ENCODE results near the gene POC1B. TPM values are rescaled to one million over a fixed set of nuclear protein-coding genes. Genes with fewer than 3 reads are reported as not detected.

Gene POC1B
- total RNA-seq, 2 experiments from 2014 or later: 22.8 to 25.7 TPM

DNA sequence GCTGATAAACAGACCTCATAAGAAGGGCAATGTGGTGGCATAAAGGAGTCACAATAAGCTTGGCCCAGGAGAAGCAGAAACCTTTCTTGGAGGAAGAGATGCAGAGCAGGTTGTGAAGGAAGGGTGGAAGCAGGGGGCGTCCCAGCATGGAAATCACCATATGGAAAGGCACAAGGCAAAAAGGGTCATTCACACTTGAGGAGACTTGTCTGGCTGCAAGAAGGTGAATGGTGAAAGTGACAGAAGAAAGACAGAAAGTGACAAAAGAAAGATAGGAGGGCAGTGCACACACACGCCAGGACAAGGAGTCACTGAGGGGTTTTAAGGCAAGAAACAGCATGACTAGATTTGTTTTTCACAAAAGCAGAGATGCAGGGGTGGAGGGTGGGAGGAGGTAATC is 39.6 kb downstream of the POC1B start:
- Mint-ChIP-seq H3K27ac (no peak overlapping the region), H3K9me3 (no peaks in the 10 kb centered on the region), H3K36me3 (ENCODE audit: low read depth) (peaks cover 20% of the 10 kb centered on the region), H3K4me3 (no peak overlapping the region), H3K27me3 (ENCODE audit: low read depth) (no peaks in the 10 kb centered on the region), H3K4me1 (ENCODE audit: low read depth) (no peaks in the 10 kb centered on the region)
- CTCF ChIA-PET: interaction anchor here (0.6 kb wide), 1 partner anchor 11 kb away, joined by 3 read pairs; no protein-coding TSS in a partner anchor
- intact Hi-C loops (cut with micrococcal nuclease): no loop called here
- no peak for DNase-seq

DNA sequence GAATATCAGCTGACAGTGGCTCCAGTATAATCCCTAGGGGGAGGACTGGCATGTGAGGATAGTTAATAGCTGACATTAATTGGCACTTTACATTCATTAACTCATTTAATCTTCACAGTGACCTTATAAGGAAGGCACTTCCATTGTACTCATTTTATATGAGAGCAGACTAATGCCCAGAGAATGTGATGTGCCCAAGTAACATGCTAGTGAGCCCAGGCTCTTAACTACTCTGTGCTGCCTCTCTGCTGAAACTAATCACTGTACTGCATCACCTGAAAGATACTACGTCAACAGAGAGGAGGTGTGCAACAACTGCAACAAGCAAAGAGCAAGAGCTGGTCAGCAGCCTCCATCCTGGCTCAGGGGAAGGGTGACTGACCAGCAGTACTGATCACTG is 41.4 kb downstream of the POC1B start:
- intact Hi-C loops (cut with micrococcal nuclease): no loop called here
- no peaks in the 10 kb centered on the region for H3K4me1 Mint-ChIP-seq (ENCODE audit: low read depth)
- CTCF ChIA-PET: interaction anchor here (1.0 kb wide), 1 partner anchor 14 kb away, joined by 3 read pairs; no protein-coding TSS in a partner anchor
- no peak overlapping the region for H3K4me3 Mint-ChIP-seq
- H3K27ac Mint-ChIP-seq: no peak overlapping the region
- no peaks in the 10 kb centered on the region for H3K9me3 Mint-ChIP-seq
- DNase-seq: no peak
- H3K36me3 Mint-ChIP-seq (ENCODE audit: low read depth): peaks cover 11% of the 10 kb centered on the region
- no peaks in the 10 kb centered on the region for H3K27me3 Mint-ChIP-seq (ENCODE audit: low read depth)

DNA sequence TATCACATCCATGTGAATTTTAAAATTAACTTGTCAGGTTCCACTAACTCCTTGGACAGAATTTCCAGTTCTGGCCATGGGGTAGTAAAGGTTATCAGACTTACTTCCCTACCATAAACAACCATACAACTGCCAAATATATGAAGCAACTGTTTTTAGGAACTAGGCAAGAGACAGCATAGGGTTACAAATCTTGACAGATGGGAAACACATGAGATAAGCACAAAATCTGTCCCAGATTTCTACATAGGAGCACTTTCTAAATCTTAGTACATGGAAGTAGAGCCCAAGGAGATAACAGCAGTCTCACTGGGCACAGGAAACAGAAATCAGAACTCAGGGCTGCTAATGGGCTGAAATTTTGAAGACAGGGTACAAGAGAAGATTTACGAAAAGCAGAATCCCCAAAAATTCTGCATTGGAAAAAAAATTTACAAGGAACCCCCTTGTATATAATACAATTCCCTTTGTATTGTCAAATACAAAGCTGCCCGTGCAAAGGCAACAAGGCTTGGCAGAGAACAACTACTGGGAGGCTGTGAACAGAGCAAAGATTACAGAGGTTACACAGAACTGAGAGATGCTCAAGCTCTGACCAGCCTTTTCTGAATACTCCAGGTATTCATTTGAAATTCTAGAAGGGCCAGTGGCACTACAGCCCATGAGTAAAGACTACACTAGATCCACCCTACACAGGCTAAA is 44.5 kb downstream of the POC1B start:
- H3K27me3 Mint-ChIP-seq (ENCODE audit: low read depth): no peaks in the 10 kb centered on the region
- H3K36me3 Mint-ChIP-seq (ENCODE audit: low read depth): peaks cover 8% of the 10 kb centered on the region
- intact Hi-C loops (cut with micrococcal nuclease): no loop called here
- H3K9me3 Mint-ChIP-seq: no peaks in the 10 kb centered on the region
- DNase-seq: no peak
- H3K4me3 Mint-ChIP-seq: no peak overlapping the region
- CTCF ChIA-PET: interaction anchor here (0.6 kb wide), 1 partner anchor 124 kb away, joined by 3 read pairs; no protein-coding TSS in a partner anchor
- no peaks in the 10 kb centered on the region for H3K4me1 Mint-ChIP-seq (ENCODE audit: low read depth)
- H3K27ac Mint-ChIP-seq: no peak overlapping the region

DNA sequence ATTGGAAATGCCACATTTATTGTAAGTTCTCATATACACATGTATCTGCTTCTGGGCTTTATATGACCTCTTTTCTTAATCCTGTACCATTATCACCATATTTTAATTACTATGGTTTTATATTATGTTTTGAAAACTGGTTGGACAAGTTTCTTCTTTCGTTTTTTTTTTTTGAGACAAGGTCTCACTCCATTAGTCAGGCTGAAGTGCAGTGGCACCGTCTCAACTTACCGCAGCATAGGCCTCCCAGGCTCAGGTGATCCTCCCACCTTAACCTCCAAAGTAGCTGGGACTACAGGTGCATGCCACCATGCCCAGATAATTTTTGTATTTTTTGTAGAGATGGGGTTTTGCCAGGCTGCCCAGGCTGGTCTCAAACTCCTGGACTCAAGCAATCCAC is 45.9 kb downstream of the POC1B start:
- Mint-ChIP-seq H3K4me1 (ENCODE audit: low read depth) (peaks cover 2% of the 10 kb centered on the region), H3K9me3 (no peaks in the 10 kb centered on the region), H3K36me3 (ENCODE audit: low read depth) (peaks cover 2% of the 10 kb centered on the region), H3K27ac (no peak overlapping the region), H3K27me3 (ENCODE audit: low read depth) (no peaks in the 10 kb centered on the region), H3K4me3 (no peak overlapping the region)
- intact Hi-C loops (cut with micrococcal nuclease): no loop called here
- DNase-seq: no peak
- CTCF ChIA-PET: interaction anchor here (0.6 kb wide), 1 partner anchor 32 kb away, joined by 3 read pairs; no protein-coding TSS in a partner anchor

DNA sequence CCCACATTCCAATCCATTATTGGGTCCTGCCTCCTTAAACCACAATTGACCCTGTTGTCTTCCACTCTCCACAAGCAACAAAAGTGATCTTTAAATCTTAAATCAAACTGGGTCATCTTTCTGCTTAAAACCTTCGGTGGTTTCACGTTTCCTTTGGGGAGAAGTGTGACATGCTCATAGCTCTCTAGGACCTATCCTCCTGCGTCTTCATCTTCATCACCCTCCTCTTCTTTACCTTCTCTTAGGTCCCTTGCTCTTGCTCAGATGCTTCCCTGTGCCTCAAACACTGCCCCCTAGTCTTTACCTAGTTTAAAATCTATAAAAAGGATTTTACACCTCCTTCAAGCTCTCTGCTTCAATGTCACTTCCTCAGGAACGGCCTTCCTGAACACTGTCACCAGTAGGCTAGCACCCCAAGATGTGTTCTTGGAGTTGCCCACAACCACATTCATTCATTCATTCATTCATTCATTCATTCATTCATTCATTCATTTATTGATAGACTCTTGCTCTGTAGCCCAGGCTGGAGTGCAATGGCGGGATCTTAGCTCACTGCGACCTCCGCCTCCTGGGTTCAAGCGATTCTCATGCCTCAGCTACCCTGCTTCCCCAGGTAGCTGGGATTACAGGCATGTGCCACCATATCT is 48.1 kb downstream of the POC1B start:
- Mint-ChIP-seq H3K9me3 (no peaks in the 10 kb centered on the region), H3K27me3 (ENCODE audit: low read depth) (no peaks in the 10 kb centered on the region), H3K27ac (no peak overlapping the region), H3K4me3 (no peak overlapping the region), H3K36me3 (ENCODE audit: low read depth) (no peaks in the 10 kb centered on the region), H3K4me1 (ENCODE audit: low read depth) (peaks cover 5% of the 10 kb centered on the region)
- intact Hi-C loops (cut with micrococcal nuclease): no loop called here
- CTCF ChIA-PET: interaction anchor here (0.8 to 1.7 kb wide), 3 partner anchors 11 to 461 kb away, joined by 4 to 5 read pairs (median 4); partner anchors contain the start of gene GALNT4
- no peak for DNase-seq

DNA sequence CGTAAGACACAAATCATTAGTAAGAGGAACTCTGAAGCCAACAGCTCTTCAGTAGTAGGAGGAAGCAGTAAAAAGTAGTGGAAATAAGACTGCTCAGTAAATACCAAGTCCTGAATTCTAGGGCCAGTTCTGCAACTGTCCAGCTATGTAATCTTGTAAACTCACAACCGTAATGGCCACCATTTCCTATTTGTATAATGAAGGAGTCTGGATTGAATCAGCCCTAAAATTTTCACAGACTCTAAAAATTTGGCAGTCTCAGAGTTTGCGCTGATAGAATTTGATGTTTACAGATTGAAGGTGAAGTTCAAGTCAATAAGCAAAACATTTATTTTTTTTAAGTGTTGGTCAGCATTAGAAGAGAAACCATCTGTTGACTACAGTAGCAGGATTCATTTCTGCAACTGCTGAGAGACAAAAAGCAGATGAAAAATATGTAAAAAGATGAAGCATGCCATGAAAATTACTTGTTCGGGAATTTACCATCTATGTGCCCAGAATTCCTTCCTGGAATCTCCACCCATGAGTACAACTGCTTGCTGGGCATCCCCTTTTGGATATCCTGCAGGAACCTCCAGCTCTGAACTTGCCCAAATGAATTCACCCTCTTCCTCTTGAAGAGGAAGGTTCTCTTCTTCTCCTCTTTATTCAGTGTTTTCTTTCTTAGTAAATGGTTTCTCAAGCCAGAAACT is 48.8 kb downstream of the POC1B start:
- CTCF ChIA-PET: interaction anchor here (1.5 to 1.7 kb wide), 2 partner anchors 12 to 47 kb away, joined by 4 to 5 read pairs; partner anchors contain the start of gene GALNT4
- intact Hi-C loops (cut with micrococcal nuclease): no loop called here
- no peak overlapping the region for H3K27ac Mint-ChIP-seq
- H3K9me3 Mint-ChIP-seq: no peaks in the 10 kb centered on the region
- peaks cover 11% of the 10 kb centered on the region for H3K4me1 Mint-ChIP-seq (ENCODE audit: low read depth)
- no peak overlapping the region for H3K4me3 Mint-ChIP-seq
- no peak for DNase-seq
- H3K36me3 Mint-ChIP-seq (ENCODE audit: low read depth): no peaks in the 10 kb centered on the region
- H3K27me3 Mint-ChIP-seq (ENCODE audit: low read depth): no peaks in the 10 kb centered on the region

DNA sequence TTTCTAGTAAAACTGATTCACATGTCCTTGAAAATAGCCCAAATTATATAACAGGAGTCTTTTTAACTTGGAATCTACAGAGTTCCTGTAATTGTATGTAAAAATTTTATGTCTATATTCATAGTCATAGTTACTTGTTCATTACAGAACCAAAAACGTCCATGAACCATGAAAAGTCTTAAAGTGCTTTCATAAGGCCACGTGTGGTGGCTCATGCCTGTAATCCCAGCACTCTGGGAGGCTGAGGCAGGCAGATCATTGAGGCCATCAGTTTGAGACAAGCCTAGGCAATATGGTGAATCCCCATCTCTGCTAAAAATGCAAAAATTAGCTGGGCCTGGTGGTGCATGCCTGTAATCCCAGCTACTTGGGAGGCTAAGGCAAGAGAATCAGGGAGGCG is 49.6 kb downstream of the POC1B start:
- Mint-ChIP-seq H3K27ac (no peak overlapping the region), H3K27me3 (ENCODE audit: low read depth) (no peaks in the 10 kb centered on the region), H3K4me1 (ENCODE audit: low read depth) (peaks cover 16% of the 10 kb centered on the region), H3K9me3 (no peaks in the 10 kb centered on the region), H3K36me3 (ENCODE audit: low read depth) (peaks cover under 1% of the 10 kb centered on the region), H3K4me3 (no peak overlapping the region)
- CTCF ChIA-PET: no interaction called here
- intact Hi-C loops (cut with micrococcal nuclease): no loop called here
- no peak for DNase-seq

DNA sequence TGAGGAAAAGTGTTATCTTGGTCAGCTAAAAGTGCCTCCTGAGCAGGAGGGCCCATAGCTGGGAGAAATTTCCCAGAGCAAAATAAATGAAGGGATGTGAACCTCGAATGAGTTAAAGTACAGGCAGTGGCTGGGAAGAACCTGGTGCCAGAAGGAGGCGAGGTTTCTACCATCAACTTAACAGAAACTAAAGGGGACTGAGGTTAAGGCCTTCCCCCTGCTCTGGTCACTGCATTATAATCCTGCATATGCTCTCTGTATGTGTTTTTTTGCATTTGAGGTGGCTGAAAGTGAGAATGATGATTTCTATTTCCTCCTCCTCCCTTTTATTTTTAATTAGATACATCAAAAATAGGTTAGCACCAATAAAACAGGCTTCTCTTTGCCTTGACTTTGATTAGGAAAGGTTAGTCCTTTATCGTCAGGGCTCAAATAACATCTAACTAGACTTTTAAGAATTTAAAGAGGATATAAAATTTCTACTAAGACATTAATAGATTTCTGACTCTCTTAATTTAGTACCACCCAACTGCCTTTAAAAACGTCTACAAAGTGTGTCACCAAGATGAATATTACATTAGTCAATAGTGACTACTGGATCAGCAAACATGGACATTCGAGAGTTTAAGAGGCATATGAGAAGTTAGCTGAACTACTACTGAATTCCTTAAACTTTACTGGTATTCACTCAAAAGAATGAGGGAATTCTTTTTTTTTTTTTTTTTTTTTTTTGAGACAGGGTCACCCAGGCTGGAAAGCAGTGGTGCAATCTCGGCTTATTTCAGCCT is 50.5 kb downstream of the POC1B start:
- no peak overlapping the region for H3K27ac Mint-ChIP-seq
- DNase-seq: no peak
- H3K4me3 Mint-ChIP-seq: no peak overlapping the region
- intact Hi-C loops (cut with micrococcal nuclease): no loop called here
- H3K36me3 Mint-ChIP-seq (ENCODE audit: low read depth): peaks cover 2% of the 10 kb centered on the region
- CTCF ChIA-PET: no interaction called here
- H3K9me3 Mint-ChIP-seq: no peaks in the 10 kb centered on the region
- no peaks in the 10 kb centered on the region for H3K27me3 Mint-ChIP-seq (ENCODE audit: low read depth)
- H3K4me1 Mint-ChIP-seq (ENCODE audit: low read depth): peaks cover 22% of the 10 kb centered on the region

DNA sequence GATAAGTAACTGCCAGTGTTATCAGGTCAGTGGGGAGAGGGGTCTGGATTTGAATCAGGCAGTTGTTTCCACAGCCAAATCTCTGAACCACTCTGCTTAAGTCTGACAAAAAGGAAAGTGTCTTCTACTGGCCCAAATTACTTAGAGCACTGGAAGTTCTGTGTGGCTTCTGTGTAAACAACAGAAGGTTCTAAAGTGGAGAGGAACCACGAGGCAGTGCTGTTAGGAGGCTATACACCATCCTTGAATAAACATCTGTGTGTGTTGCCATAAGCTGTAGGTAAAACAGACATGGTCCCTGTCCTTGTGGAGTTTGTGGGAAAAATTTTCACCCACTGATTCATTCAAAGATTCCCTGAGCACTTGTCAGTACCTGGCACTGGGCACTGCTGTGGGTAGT is 51.2 kb downstream of the POC1B start:
- Mint-ChIP-seq H3K36me3 (ENCODE audit: low read depth) (peaks cover 2% of the 10 kb centered on the region), H3K4me1 (ENCODE audit: low read depth) (peaks cover 24% of the 10 kb centered on the region), H3K4me3 (no peak overlapping the region), H3K9me3 (no peaks in the 10 kb centered on the region), H3K27ac (no peak overlapping the region), H3K27me3 (ENCODE audit: low read depth) (no peaks in the 10 kb centered on the region)
- no peak for DNase-seq
- CTCF ChIA-PET: no interaction called here
- intact Hi-C loops (cut with micrococcal nuclease): loop anchor here (5.0 kb wide), 3 partner anchors 283 to 478 kb away; no protein-coding TSS in a partner anchor

DNA sequence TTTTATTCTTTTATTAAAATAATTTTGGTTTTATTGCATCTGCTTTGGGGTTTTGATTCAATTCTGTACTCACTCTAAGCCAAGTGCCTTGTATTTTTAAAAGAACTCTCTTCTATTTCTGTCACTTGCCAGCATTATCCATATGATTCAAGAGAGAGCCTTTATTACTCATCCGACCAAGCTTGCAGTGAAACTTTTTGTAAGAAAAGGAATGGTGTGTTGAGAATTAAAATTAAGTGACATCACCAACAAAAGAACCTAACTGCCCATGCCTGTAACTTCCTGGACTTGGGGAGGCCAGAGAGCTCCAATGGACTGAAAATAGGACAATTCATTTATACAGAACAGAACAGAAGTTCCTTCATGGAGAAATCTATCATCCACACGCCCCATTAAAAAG is 53.3 kb downstream of the POC1B start:
- CTCF ChIA-PET: interaction anchor here (0.7 to 3.3 kb wide), 2 partner anchors 52 to 58 kb away, joined by 3 to 67 read pairs; partner anchors contain the start of genes GALNT4 and POC1B
- H3K4me1 Mint-ChIP-seq (ENCODE audit: low read depth): peaks cover 41% of the 10 kb centered on the region
- H3K36me3 Mint-ChIP-seq (ENCODE audit: low read depth): peaks cover 6% of the 10 kb centered on the region
- H3K27ac Mint-ChIP-seq: no peak overlapping the region
- no peaks in the 10 kb centered on the region for H3K27me3 Mint-ChIP-seq (ENCODE audit: low read depth)
- H3K9me3 Mint-ChIP-seq: no peaks in the 10 kb centered on the region
- no peak for DNase-seq
- intact Hi-C loops (cut with micrococcal nuclease): loop anchor here (1.0 to 5.0 kb wide), 4 partner anchors 23 to 480 kb away; no protein-coding TSS in a partner anchor
- no peak overlapping the region for H3K4me3 Mint-ChIP-seq

DNA sequence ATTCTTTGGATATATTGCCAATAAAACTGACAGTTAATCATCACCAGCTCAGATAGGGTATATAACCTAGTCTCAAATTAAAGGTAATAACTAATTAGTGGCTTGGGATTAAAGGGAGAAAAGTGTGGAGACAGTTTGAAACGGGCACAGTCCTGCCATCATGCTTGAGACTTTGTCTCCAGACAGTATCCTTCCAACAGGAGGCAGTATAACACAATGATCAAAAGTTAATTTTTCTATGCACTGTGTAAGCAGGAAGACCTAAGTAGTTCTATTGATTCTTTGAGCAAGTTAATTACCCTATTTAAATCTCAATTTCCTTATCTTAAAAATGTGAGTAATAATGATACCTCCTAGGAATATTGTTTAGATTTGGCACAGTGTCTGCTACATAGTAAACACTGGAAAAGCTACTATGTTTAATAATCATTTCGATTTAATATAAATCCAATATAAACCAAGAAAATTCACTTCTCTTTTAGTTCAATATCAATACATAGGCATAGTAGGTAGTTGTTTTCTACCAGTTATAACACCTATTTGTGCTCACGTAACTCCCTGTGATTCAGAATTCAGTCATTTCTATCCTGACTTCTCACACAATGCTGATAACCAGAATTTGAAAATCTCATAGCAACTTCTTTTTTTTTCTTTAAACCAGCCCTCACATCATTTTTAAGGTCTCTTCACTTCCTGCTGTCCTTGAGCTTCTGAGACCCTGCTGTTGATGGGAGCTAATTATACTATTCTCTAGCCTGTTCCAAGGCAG is 54.9 kb downstream of the POC1B start:
- DNase-seq: no peak
- no peaks in the 10 kb centered on the region for H3K9me3 Mint-ChIP-seq
- H3K27me3 Mint-ChIP-seq (ENCODE audit: low read depth): no peaks in the 10 kb centered on the region
- no peak overlapping the region for H3K4me3 Mint-ChIP-seq
- H3K36me3 Mint-ChIP-seq (ENCODE audit: low read depth): peaks cover 9% of the 10 kb centered on the region
- intact Hi-C loops (cut with micrococcal nuclease): loop anchor here (1.0 to 5.0 kb wide), 5 partner anchors 53 to 481 kb away; partner anchors contain the start of gene GALNT4
- CTCF ChIA-PET: interaction anchor here (0.6 to 3.3 kb wide), 15 partner anchors 9 to 633 kb away, joined by 3 to 67 read pairs (median 4); partner anchors contain the start of genes GALNT4 and POC1B
- no peak overlapping the region for H3K27ac Mint-ChIP-seq
- peaks cover 44% of the 10 kb centered on the region for H3K4me1 Mint-ChIP-seq (ENCODE audit: low read depth)

Data from activated naive CD4-positive, alpha-beta T cell treated with anti-CD3 and anti-CD28 coated beads for 36 hours (primary cell).